Activated CD4-positive, alpha-beta T cell treated with anti-CD3 and anti-CD28 coated beads, Interleukin-2, amount 50 U/mL, for 48 hours (primary cell): ENCODE data around the gene SLC5A10.
A peak's percentile ranks its signal among the peaks of the same experiment; 100 is the strongest.

Experiments used
- DNase-seq, 2 experiments: peaks; one replicate each; pipeline ENCODE4 v3.0.0-alpha.2; 2020

SLC5A10 gene

GRCh38 chr17:18965530-18966236, 13.7 kb downstream of the SLC5A10 start:
- no peak for DNase-seq

- DNase-seq = no peak
Measured at GRCh38 chr17:18966831-18967624, 15.1 kb downstream of the SLC5A10 start.

GRCh38 chr17:18967916-18968315, 16.0 kb downstream of the SLC5A10 start:
- no peak for DNase-seq

GRCh38 chr17:18968345-18968744, 16.4 kb downstream of the SLC5A10 start:
- no peak for DNase-seq

GRCh38 chr17:18968945-18969887, 17.3 kb downstream of the SLC5A10 start:
- DNase-seq = no peak

GRCh38 chr17:18970582-18971480, 18.9 kb downstream of the SLC5A10 start:
- no peak for DNase-seq

GRCh38 chr17:18971801-18972200, 19.8 kb downstream of the SLC5A10 start:
- DNase-seq = no peak

GRCh38 chr17:18974407-18975149, 22.6 kb downstream of the SLC5A10 start:
- peak; percentile 40 to 56 for DNase-seq

- DNase-seq = no peak
Measured at GRCh38 chr17:18975597-18975996, 23.6 kb downstream of the SLC5A10 start.

GRCh38 chr17:18976201-18976600, 24.2 kb downstream of the SLC5A10 start:
- no peak for DNase-seq

GRCh38 chr17:18977021-18977420, 25.1 kb downstream of the SLC5A10 start:
- DNase-seq = no peak

- DNase-seq = no peak
Measured at GRCh38 chr17:18977646-18978045, 25.7 kb downstream of the SLC5A10 start.

GRCh38 chr17:18978050-18978449, 26.1 kb downstream of the SLC5A10 start:
- DNase-seq = no peak

- no peak for DNase-seq
Measured at GRCh38 chr17:18978655-18979054, 26.7 kb downstream of the SLC5A10 start.

GRCh38 chr17:18980682-18981334, 28.8 kb downstream of the SLC5A10 start:
- DNase-seq = no peak

GRCh38 chr17:18981335-18981641, 29.3 kb downstream of the SLC5A10 start:
- no peak for DNase-seq

GRCh38 chr17:18981642-18982424, 29.9 kb downstream of the SLC5A10 start:
- DNase-seq = peak in 1 of 2 experiments; percentile 33

GRCh38 chr17:18984273-18985114, 32.5 kb downstream of the SLC5A10 start:
- DNase-seq = no peak

GRCh38 chr17:18985475-18985874, 33.5 kb downstream of the SLC5A10 start:
- no peak for DNase-seq
